HepG2 (cell line): Measurements from ENCODE around the gene TMEM141. TPM values are rescaled to one million over a fixed set of nuclear protein-coding genes. Genes with fewer than 3 reads are reported as not detected.
A peak's percentile ranks its signal among the peaks of the same experiment; 100 is the strongest.

Source experiments
- ARID2 ChIP-seq: sonication (generic); formaldehyde crosslinking; IDR thresholded peaks from 2 replicates; pipeline ENCODE4 v1.8.1; 2022; ENCODE audit warnings: mild to moderate bottlenecking, missing genetic modification reagents, borderline replicate concordance
- JARID2 ChIP-seq: sonication (generic); formaldehyde crosslinking; IDR thresholded peaks from 2 replicates; pipeline ENCODE4 v1.8.1; 2023; ENCODE audit warnings: missing genetic modification reagents, inconsistent platforms; ENCODE audit not compliant: insufficient replicate concordance
- NFYC ChIP-seq: IDR thresholded peaks from 2 replicates; pipeline ENCODE4 v1.6.1; 2016; ENCODE audit warnings: missing genetic modification reagents, missing compliant biosample characterization
- RFX1 ChIP-seq: fragments of 450-650 bp; IDR thresholded peaks from 2 replicates; pipeline ENCODE4 v1.6.1; 2017
- TBX3 ChIP-seq: fragments of 450-650 bp; IDR thresholded peaks from 2 replicates; pipeline ENCODE4 v1.6.1; 2017; ENCODE audit warnings: antibody characterized with exemption, mild to moderate bottlenecking, inconsistent platforms, borderline replicate concordance
- ZNF30 ChIP-seq: sonication (generic); formaldehyde crosslinking; IDR thresholded peaks from 2 replicates; pipeline ENCODE4 v1.5.0; 2020; ENCODE audit warnings: mild to moderate bottlenecking, missing genetic modification reagents
- ZNF407 ChIP-seq: sonication (generic); formaldehyde crosslinking; IDR thresholded peaks from one replicate; pipeline ENCODE4 v1.5.1; 2020; ENCODE audit warnings: mild to moderate bottlenecking, missing genetic modification reagents; ENCODE audit errors: not compliant biosample characterization
- ZNF512B ChIP-seq: sonication (generic); formaldehyde crosslinking; IDR thresholded peaks from 2 replicates; pipeline ENCODE4 v1.5.1; 2020; ENCODE audit warnings: missing genetic modification reagents, mild to moderate bottlenecking, borderline replicate concordance
- ZNF646 ChIP-seq: sonication (generic); formaldehyde crosslinking; IDR thresholded peaks from 2 replicates; pipeline ENCODE4 v1.9.0; 2021; ENCODE audit warnings: mild to moderate bottlenecking, missing genetic modification reagents
- ZNF75D ChIP-seq: sonication (generic); formaldehyde crosslinking; IDR thresholded peaks from 2 replicates; pipeline ENCODE4 v1.8.1; 2023; ENCODE audit warnings: missing genetic modification reagents, mild to moderate bottlenecking, borderline replicate concordance
- ZNF878 ChIP-seq: sonication (generic); formaldehyde crosslinking; IDR thresholded peaks from 2 replicates; pipeline ENCODE4 v1.8.1; 2023; ENCODE audit warnings: mild to moderate bottlenecking, missing genetic modification reagents, moderate library complexity
- polyA plus RNA-seq, 8 experiments: library from polyadenylated mRNA; depleted of rRNA in 3 of 8; stranded (reverse) in 7 of 8; unstranded in 1 of 8; fragments of >200 nt; fragmentation: Illumina TruSeq in 4 of 8; extraction: Trizol in 4 of 8; gene quantifications; 2 replicates each; pipeline versions ENCODE4 v1.2.1 to v1.2.3, GENCODE V29; 2011 to 2016; ENCODE audit warnings: low read depth in 4 of 8, missing spikeins in 1 of 8, mixed read lengths in 1 of 8; ENCODE audit not compliant: insufficient read depth in 1 of 8
- total RNA-seq, 5 experiments: library from RNA; depleted of rRNA; stranded (reverse); fragments of >200 nt; fragmentation: Illumina TruSeq; extraction: Trizol; gene quantifications; 2 replicates each; pipeline ENCODE4 v1.2.3, GENCODE V29; 2016; ENCODE audit warnings: low read depth in 1 of 5

TMEM141 gene
- total and polyA plus RNA-seq, 2 of the 13 experiments (the other 11 are each of a cell fraction or from before 2014, with no cell fraction given): 81.0 to 202 TPM

- TF ChIP-seq ZNF646 (CRISPR knock-in tag) (no peak), RFX1 (peak; percentile 52), ZNF75D (CRISPR knock-in tag) (no peak), ZNF512B (CRISPR knock-in tag) (no peak), ZNF878 (no peak), ZNF30 (CRISPR knock-in tag) (no peak), ZNF407 (no peak), JARID2 (CRISPR knock-in tag) (no peak), TBX3 (no peak), NFYC (no peak), ARID2 (0 out of 2 replicates have a peak, but pooled peaks have one; percentile 62)
These were observed 49.9 kb downstream of the TMEM141 start (continued) for GRCh38 chr9:136840877-136841645.
